Measurements from ENCODE around the gene F10.
A peak's percentile ranks its signal among the peaks of the same experiment; 100 is the strongest.
"Not testable (repeated sequence)": the region's sequence is repeated elsewhere in the genome, so short reads cannot be mapped to it uniquely, and the experiment has no call there.

The F10 gene

DNA sequence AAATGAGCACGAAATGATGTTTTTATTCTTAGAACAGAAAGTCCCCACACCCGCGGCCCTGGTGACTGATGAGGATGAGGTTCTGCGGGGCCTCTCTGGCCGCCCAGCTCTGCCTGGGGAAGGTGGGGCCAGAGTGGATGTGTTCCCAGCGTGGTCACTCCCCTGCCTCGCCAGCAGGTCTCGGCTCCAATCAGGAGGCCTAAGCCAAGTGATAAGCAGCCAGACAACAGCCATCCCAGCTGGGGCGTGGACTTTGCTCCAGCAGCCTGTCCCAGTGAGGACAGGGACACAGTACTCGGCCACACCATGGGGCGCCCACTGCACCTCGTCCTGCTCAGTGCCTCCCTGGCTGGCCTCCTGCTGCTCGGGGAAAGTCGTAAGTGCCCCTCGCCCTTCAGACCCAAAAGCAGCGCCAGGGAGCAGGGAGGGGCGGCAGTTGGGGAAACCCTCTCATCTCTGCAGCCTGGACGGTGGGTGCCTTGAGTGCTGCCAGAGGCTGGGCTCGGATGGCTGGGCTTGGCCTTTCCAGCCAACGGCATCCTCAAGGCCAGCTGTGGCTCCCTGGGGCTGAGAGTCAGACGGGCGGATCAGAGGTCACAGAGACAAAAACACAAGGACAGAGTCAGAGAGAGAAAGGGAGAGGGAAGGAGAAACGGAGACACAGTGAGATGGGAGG, at the start of gene F10:
TSS of gene F10 (plus strand) at position 250 of the 676 bp plus-strand sequence. CDS start at position 307, 57 bp downstream.
- DNase-seq = no peak

GRCh38 chr13:113073942-113074341, 48.7 kb upstream of the F10 start:
- no peak for DNase-seq

- DNase-seq = no peak
Measured at GRCh38 chr13:113074401-113074800, 48.2 kb upstream of the F10 start.

DNA sequence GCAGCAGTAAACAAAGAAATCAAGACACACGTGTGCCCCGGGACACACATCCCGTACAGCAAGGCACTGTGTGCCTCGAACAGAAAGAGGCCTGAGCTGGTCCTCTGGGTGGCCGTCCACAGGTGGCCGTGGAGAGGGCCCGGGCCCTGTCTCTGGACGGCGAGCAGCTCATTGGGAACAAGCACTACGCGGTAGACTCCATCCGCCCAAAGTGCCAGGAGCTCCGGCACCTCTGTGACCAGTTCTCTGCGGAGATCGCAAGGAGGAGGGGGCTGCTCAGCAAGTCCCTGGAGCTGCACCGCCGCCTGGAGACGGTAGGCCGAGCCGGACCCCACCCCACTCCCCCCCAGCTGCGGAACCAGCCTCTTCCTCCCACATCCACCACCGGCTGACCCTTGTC, 47.7 kb upstream of the F10 start:
- no peak for DNase-seq

GRCh38 chr13:113075711-113076110, 46.9 kb upstream of the F10 start:
- no peak for DNase-seq

- DNase-seq = no peak
Measured at GRCh38 chr13:113076681-113077401, 45.8 kb upstream of the F10 start.

DNA sequence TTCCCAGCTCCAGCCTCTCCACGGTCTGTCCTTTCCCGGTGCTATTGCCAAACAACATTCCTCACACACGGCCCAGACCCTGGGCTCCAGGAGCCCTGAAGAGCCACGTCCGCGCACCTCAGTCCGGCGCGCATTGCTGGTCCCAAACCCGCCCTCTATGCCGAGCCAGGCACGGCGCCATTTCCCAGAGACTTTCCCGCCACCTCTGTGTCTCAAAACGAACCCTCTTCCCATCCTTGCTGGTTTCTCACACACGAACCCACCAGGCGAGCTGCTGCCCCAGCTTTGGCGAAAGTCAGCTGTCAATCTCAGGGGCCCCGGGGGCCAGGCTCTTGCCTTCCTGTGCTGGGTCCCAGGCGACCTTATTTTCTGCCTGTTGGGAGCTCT, 45.0 kb upstream of the F10 start:
- DNase-seq = no peak

- DNase-seq = no peak
Measured at GRCh38 chr13:113077953-113078901, 44.4 kb upstream of the F10 start.

DNA sequence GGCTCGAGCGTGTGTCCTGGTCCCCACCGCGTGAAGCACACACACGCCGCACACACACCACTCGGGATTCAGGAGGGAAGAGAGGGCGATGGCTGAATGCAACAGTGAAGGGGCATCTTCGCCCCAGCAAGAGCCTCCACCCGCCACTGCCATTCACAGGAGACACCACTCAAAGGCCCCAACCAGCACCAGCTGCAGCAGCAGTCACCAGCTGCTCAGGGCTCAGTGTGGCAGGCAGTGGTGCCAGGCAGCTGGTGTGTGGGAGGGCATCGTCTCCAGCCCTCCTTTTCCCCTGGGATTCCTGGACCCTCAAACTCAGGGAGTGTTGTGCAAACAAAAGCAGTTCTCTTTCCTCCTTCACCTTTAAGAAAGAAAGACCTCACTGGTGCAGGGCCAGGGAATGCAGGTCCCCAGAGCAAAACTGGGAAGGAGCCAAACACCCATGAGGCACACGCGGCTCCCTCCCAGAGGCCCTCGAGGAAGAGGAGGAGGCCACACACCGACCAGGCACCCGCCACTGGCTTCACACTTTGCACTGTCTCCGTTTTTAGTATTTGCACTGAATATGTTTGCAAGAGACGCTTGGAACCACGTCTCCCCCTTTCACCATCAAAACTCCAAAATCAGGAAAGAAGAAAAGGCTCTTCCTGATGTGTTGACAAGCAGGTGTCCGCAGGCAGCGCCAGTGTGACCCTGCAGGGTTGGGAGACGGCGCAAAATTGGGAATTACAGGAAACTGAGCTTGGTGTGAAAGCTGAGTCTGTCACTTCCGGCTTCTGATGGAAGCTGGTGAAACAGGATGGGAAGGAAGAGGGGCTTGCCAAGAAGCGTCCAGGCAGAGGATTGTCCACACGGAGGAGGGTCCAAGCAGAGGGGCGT, 43.5 kb upstream of the F10 start:
- DNase-seq = peak in 1 of 3 experiments; percentile 68

GRCh38 chr13:113079781-113080080, 42.9 kb upstream of the F10 start:
- not testable (repeated sequence) for DNase-seq

GRCh38 chr13:113080361-113080831, 42.2 kb upstream of the F10 start:
- DNase-seq = no peak

- DNase-seq = no peak
Measured at GRCh38 chr13:113080901-113081521, 41.6 kb upstream of the F10 start.

DNA sequence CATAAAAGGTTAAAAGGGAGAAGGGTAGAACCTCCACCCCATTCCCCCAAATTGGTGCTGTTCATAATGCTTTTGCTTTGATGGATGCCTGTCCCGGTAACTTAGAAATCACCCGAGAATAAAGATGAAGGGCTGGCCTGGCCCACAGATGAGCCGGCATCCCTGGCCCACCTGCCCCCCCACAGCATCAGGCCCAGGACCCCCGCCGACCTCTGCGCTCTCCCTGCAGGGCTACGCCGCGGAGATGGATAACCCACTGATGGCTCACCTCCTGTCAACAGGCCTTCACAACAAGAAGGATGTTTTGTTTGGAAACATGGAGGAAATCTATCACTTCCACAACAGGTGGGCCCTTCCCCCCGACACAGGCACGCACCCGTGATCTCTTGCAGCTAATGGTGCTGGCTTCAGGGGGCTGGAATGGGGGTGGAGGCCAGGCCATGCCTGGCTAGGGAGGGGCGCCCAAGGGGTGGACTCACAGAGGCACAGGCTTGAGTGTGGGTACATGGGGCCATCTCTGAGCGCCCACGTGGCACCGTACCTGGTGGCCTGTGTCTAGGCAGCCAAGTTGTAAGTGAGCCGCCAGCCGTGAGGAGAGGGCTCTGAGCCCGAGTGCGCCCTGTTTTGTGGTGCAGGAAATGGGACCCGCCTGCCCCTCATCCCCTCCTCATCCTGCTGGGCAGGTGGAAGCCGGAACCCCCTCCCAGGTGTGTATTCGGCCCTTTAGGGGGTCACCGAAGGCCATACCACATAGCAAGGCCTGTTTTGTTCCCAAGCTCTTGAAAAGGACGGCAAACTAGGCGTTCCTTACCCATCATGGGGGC, 40.2 kb upstream of the F10 start:
- no peak for DNase-seq

DNA sequence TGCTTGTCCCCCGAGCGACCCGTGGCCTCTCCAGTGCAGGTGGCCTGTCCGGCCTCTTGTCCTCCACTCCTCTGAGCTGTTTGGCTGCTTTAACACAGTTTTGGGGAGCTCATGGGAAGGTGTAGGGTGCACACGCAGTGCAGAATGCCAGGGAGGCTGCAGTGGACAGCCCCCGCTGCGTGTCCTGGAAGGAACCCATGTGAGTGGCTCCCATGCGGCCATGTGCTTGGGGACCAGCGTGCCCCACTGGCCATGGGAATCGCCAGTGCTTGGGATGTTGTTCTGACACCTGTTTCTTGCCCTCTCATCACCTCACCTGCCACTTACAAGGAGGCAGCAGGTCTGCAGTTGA, 39.6 kb upstream of the F10 start:
- DNase-seq = no peak

GRCh38 chr13:113083402-113084061, 39.1 kb upstream of the F10 start:
- peak in 1 of 3 experiments; percentile 99 for DNase-seq

- DNase-seq = no peak
Measured at GRCh38 chr13:113084094-113084942, 38.3 kb upstream of the F10 start.

- DNase-seq = no peak
Measured at GRCh38 chr13:113084943-113085540, 37.6 kb upstream of the F10 start.

GRCh38 chr13:113086031-113086750, 36.4 kb upstream of the F10 start:
- DNase-seq = no peak

Data from NCI-H1417 (cell line).